ENCODE data around the gene AMN.

Gene AMN

GRCh38 chr14:102943979-102944378 lies 21.5 kb downstream of the AMN start:
- DNase-seq (ENCODE audit: low spot score) = no peak

GRCh38 chr14:102944448-102945330 lies 22.2 kb downstream of the AMN start:
- DNase-seq (ENCODE audit: low spot score) = no peak

- no peak for DNase-seq (ENCODE audit: low spot score)
These were observed 23.1 kb downstream of the AMN start for GRCh38 chr14:102945346-102946130.

- DNase-seq (ENCODE audit: low spot score) = no peak
These were observed 25.0 kb downstream of the AMN start for GRCh38 chr14:102947321-102948103.

GRCh38 chr14:102948698-102949061 lies 26.2 kb downstream of the AMN start:
- no peak for DNase-seq (ENCODE audit: low spot score)

GRCh38 chr14:102949062-102949800 lies 26.8 kb downstream of the AMN start:
- no peak for DNase-seq (ENCODE audit: low spot score)

GRCh38 chr14:102949801-102950451 lies 27.5 kb downstream of the AMN start:
- DNase-seq (ENCODE audit: low spot score) = no peak

GRCh38 chr14:102951034-102951433 lies 28.6 kb downstream of the AMN start:
- DNase-seq (ENCODE audit: low spot score) = no peak

GRCh38 chr14:102951799-102952198 lies 29.3 kb downstream of the AMN start:
- no peak for DNase-seq (ENCODE audit: low spot score)

GRCh38 chr14:102952276-102952675 lies 29.8 kb downstream of the AMN start:
- no peak for DNase-seq (ENCODE audit: low spot score)

GRCh38 chr14:102953100-102953499 lies 30.6 kb downstream of the AMN start:
- no peak for DNase-seq (ENCODE audit: low spot score)

GRCh38 chr14:102954081-102954789 lies 31.8 kb downstream of the AMN start:
- no peak for DNase-seq (ENCODE audit: low spot score)

GRCh38 chr14:102955636-102956408 lies 33.4 kb downstream of the AMN start:
- no peak for DNase-seq (ENCODE audit: low spot score)

GRCh38 chr14:102957222-102957621 lies 34.8 kb downstream of the AMN start:
- no peak for DNase-seq (ENCODE audit: low spot score)

GRCh38 chr14:102958461-102958860 lies 36.0 kb downstream of the AMN start:
- no peak for DNase-seq (ENCODE audit: low spot score)

GRCh38 chr14:102962111-102962627 lies 39.7 kb downstream of the AMN start:
- DNase-seq (ENCODE audit: low spot score) = no peak

- DNase-seq (ENCODE audit: low spot score) = no peak
These were observed 41.8 kb downstream of the AMN start for GRCh38 chr14:102964152-102964730.

- DNase-seq (ENCODE audit: low spot score) = no peak
These were observed 42.8 kb downstream of the AMN start for GRCh38 chr14:102965282-102965681.

All from left forelimb (tissue), 1 donor.